Sigmoid colon (tissue), 7 donors: ENCODE results near the gene CALHM3. TPM values are rescaled to one million over a fixed set of nuclear protein-coding genes. Genes with fewer than 3 reads are reported as not detected.

Experiments used
- DNase-seq: peaks from one replicate; pipeline ENCODE4 v3.0.0-alpha.2; 2019
- H3K27ac ChIP-seq, 4 donors: fragments of 200-600 bp; sonication (generic); one replicate each; pipeline ENCODE4 v1.5.1; 2016 to 2019; ENCODE audit warnings: mild to moderate bottlenecking in 1 of 4
- H3K27me3 ChIP-seq, 3 donors: fragments of 200-600 bp; sonication (generic); one replicate each; pipeline ENCODE4 v1.5.1; 2019; ENCODE audit warnings: mild to moderate bottlenecking in 1 of 3
- H3K36me3 ChIP-seq, 4 donors: fragments of 200-600 bp; sonication (generic); one replicate each; pipeline ENCODE4 v1.5.1; 2016 to 2019
- H3K4me1 ChIP-seq, 4 donors: fragments of 200-600 bp; sonication (generic); one replicate each; pipeline ENCODE4 v1.5.1; 2017 to 2019
- H3K4me3 ChIP-seq, 4 donors: fragments of 200-600 bp; sonication (generic); one replicate each; pipeline ENCODE4 v1.5.1; 2017 to 2019; ENCODE audit warnings: mild to moderate bottlenecking in 2 of 4, moderate library complexity in 1 of 4
- H3K9me3 ChIP-seq, 4 donors: fragments of 200-600 bp in 3 of 4; sonication (generic) in 3 of 4; one replicate each; pipeline versions ENCODE4 v1.5.1 to v1.6.1; 2013 to 2019
- CTCF ChIP-seq, 4 experiments: fragments of 450-650 bp in 3 of 4; fragments of 200-600 bp in 1 of 4; IDR thresholded peaks; one replicate each; pipeline ENCODE4 v1.5.1; 2016 to 2019; ENCODE audit warnings: antibody characterized with exemption in 4 of 4, mild to moderate bottlenecking in 3 of 4, moderate library complexity in 2 of 4
- EP300 ChIP-seq, 4 donors: sonication (generic); formaldehyde crosslinking; IDR thresholded peaks; one replicate each; pipeline ENCODE4 v1.6.1; 2017; ENCODE audit warnings: antibody characterized with exemption in 4 of 4
- POLR2A ChIP-seq, 2 donors: fragments of 450-650 bp; IDR thresholded peaks; one replicate each; pipeline ENCODE4 v1.6.1; 2016; ENCODE audit warnings: antibody characterized with exemption in 2 of 2, mild to moderate bottlenecking in 2 of 2, moderate library complexity in 2 of 2
- POLR2AphosphoS5 ChIP-seq, 4 donors: sonication (generic); formaldehyde crosslinking; IDR thresholded peaks; one replicate each; pipeline ENCODE4 v1.6.1; 2017; ENCODE audit warnings: antibody characterized with exemption in 4 of 4
- WGBS, 2 donors: extraction: QIAGEN DNeasy Blood & Tissue Kit; methylation state at CpG; one replicate each; pipeline ENCODE4 v1.1.7; 2013; 5-methylcytosine and 5-hydroxymethylcytosine counted together
- intact Hi-C: fragments of 100-400 bp; cut with DNase I; formaldehyde crosslinking; loops from one replicate; pipeline ENCODE4 v1.15.1; 2023
- polyA plus RNA-seq, 3 donors: library from polyadenylated mRNA; stranded (reverse); fragments of 200-250 nt; gene quantifications; one replicate each; pipeline ENCODE4 v1.2.3, GENCODE V29; 2013
- total RNA-seq, 4 donors: library from RNA; depleted of rRNA; stranded (reverse); fragments of >200 nt; gene quantifications; one replicate each; pipeline ENCODE4 v1.1.0, GENCODE V29; 2016
- donor health status: healthy with polysubstance abuse.
- donor health status: Bipolar disorder and iron deficiency.
- donor health status: healthy.

The CALHM3 gene
- total and polyA plus RNA-seq, 7 donors, result not detected

- WGBS, 2 donors, result 36 to 71% methylated on average over 5 of the region's 5 CpGs
- H3K36me3 ChIP-seq, result no peaks in the 10 kb centered on the region
- DNase-seq, result no peak
- H3K4me1 ChIP-seq, result peaks cover 0 to 6% (median 5%) of the 10 kb centered on the region in 4 donors
- intact Hi-C loops, result no loop called here
- no peaks in the 10 kb centered on the region for H3K9me3 ChIP-seq
- TF ChIP-seq CTCF (IDR thresholded peaks at IDR 0.05) (no peak), POLR2A (IDR thresholded peaks at IDR 0.05) (no peak), EP300 (IDR thresholded peaks at IDR 0.05) (no peak)
- no peak overlapping the region for H3K27ac ChIP-seq
- H3K4me3 ChIP-seq, result no peak overlapping the region
- H3K27me3 ChIP-seq, result peaks cover 6 to 37% (median 9%) of the 10 kb centered on the region in 3 donors
Measured at GRCh38 chr10:103498936-103499638, 20.0 kb upstream of the CALHM3 start.

- H3K27ac ChIP-seq, result no peak overlapping the region
- TF ChIP-seq EP300 (IDR thresholded peaks at IDR 0.05) (no peak), POLR2AphosphoS5 (IDR thresholded peaks at IDR 0.05) (no peak), POLR2A (IDR thresholded peaks at IDR 0.05) (no peak), CTCF (IDR thresholded peaks at IDR 0.05) (no peak)
- no peak overlapping the region for H3K4me3 ChIP-seq
- H3K36me3 ChIP-seq, result no peaks in the 10 kb centered on the region
- H3K9me3 ChIP-seq, result no peaks in the 10 kb centered on the region
- peaks cover 0 to 24% (median 22%) of the 10 kb centered on the region in 4 donors for H3K4me1 ChIP-seq
- DNase-seq, result no peak
- H3K27me3 ChIP-seq, result peaks cover 9 to 47% (median 16%) of the 10 kb centered on the region in 3 donors
- 92 to 93% methylated on average over 8 of the region's 8 CpGs for WGBS, 2 donors
- intact Hi-C loops, result no loop called here
Measured at GRCh38 chr10:103497161-103497915, 18.3 kb upstream of the CALHM3 start.

GRCh38 chr10:103495321-103495720 is 16.3 kb upstream of the CALHM3 start:
- Histone ChIP-seq H3K27me3 (peaks cover 9 to 43% (median 16%) of the 10 kb centered on the region in 3 donors), H3K4me3 (no peak overlapping the region), H3K9me3 (no peaks in the 10 kb centered on the region), H3K27ac (no peak overlapping the region), H3K4me1 (peaks cover 0 to 34% (median 31%) of the 10 kb centered on the region in 4 donors), H3K36me3 (no peaks in the 10 kb centered on the region)
- WGBS, 2 donors, result 94 to 95% methylated on average over 3 of the region's 3 CpGs
- intact Hi-C loops, result no loop called here
- DNase-seq, result no peak
- no peak for TF ChIP-seq EP300 (IDR thresholded peaks at IDR 0.05)
- no peak for TF ChIP-seq POLR2AphosphoS5 (IDR thresholded peaks at IDR 0.05)
- no peak for TF ChIP-seq CTCF (IDR thresholded peaks at IDR 0.05)
- no peak for TF ChIP-seq POLR2A (IDR thresholded peaks at IDR 0.05)

- Histone ChIP-seq H3K36me3 (no peaks in the 10 kb centered on the region), H3K4me1 (peaks cover 0 to 34% (median 31%) of the 10 kb centered on the region in 4 donors), H3K27ac (no peak overlapping the region), H3K9me3 (no peaks in the 10 kb centered on the region), H3K4me3 (peak overlapping the region; percentile 5 to 60 (median 51)), H3K27me3 (peaks cover 9 to 42% (median 16%) of the 10 kb centered on the region in 3 donors)
- no peak for DNase-seq
- intact Hi-C loops, result loop anchor here (5.0 kb wide), 1 partner anchor 63 kb away; no protein-coding TSS in a partner anchor
- TF ChIP-seq EP300 (IDR thresholded peaks at IDR 0.05) (no peak), POLR2AphosphoS5 (IDR thresholded peaks at IDR 0.05) (no peak), CTCF (IDR thresholded peaks at IDR 0.05) (no peak), POLR2A (IDR thresholded peaks at IDR 0.05) (no peak)
- WGBS, 2 donors, result 2% methylated on average over 91 to 92 of the region's 92 CpGs
Measured at GRCh38 chr10:103493916-103494877, 15.2 kb upstream of the CALHM3 start.
